ENCODE data around the gene CEP57. TPM values are rescaled to one million over a fixed set of nuclear protein-coding genes. Genes with fewer than 3 reads are reported as not detected.
"Not testable (repeated sequence)": the region's sequence is repeated elsewhere in the genome, so short reads cannot be mapped to it uniquely, and the experiment has no call there.

Gene CEP57
- total RNA-seq, 1 donor from 2014 or later = 33.8 TPM

GRCh38 chr11:95805869-95806268 is 15.6 kb downstream of the CEP57 start:
- H3K27me3 ChIP-seq = no peaks in the 10 kb centered on the region
- peaks cover 15% of the 10 kb centered on the region for H3K36me3 ChIP-seq
- DNase-seq (no peak), ATAC-seq (no peak)
- H3K4me3 ChIP-seq = no peak overlapping the region
- no peaks in the 10 kb centered on the region for H3K4me1 ChIP-seq
- TF ChIP-seq CTCF (IDR thresholded peaks at IDR 0.05) = no peak
- intact Hi-C loops (cut with DNase I) = no loop called here
- no peaks in the 10 kb centered on the region for H3K9me3 ChIP-seq
- no peak overlapping the region for H3K27ac ChIP-seq

DNA sequence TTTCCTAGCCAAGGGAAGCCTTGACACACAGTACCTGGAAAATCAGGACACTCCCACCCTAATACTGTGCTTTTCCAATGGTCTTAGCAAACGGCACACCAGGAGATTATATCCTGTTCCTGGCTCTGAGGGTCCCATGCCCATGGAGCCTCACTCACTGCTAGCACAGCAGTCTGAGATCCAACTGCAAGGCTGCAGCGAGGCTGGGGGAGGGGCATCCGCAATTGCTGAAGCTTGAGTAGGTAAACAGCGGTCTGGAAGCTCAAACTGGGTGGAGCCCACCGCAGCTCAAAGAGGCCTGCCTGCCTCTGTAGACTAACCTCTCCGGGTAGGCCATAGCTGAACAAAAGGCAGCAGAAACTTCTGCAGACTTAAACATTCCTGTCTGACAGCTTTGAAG is 16.2 kb downstream of the CEP57 start:
- peaks cover 14% of the 10 kb centered on the region for H3K36me3 ChIP-seq
- intact Hi-C loops (cut with DNase I); H3K4me3 ChIP-seq; DNase-seq; H3K27ac ChIP-seq; H3K4me1 ChIP-seq; H3K9me3 ChIP-seq; H3K27me3 ChIP-seq; ATAC-seq: not testable (repeated sequence)

- ATAC-seq; H3K27me3 ChIP-seq; DNase-seq; H3K4me3 ChIP-seq; intact Hi-C loops (cut with DNase I); H3K9me3 ChIP-seq; H3K4me1 ChIP-seq; H3K27ac ChIP-seq: not testable (repeated sequence)
- peaks cover 11% of the 10 kb centered on the region for H3K36me3 ChIP-seq
Measured at GRCh38 chr11:95811052-95811451, 20.8 kb downstream of the CEP57 start.

DNA sequence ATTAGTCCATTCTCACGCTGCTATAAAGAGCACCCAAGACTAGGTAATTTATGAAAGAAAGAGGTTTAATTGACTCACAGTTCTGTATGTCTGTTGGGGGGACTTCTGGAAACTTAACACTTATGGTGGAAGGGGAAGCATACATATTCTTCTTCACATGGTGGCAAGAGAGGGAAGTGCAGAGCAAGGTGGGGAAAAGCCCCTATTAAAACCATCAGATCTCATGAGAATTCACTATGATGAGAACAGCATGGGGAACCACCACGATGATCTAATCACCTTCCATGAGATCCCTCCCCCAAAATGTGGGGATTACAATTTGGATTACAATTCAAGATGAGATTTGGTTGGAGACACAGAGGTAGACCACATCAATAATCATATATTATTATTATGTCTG is 25.7 kb downstream of the CEP57 start:
- no peak for DNase-seq
- intact Hi-C loops (cut with DNase I) = no loop called here
- H3K4me3 ChIP-seq = no peak overlapping the region

GRCh38 chr11:95821640-95822039 is 31.3 kb downstream of the CEP57 start:
- DNase-seq (no peak), ATAC-seq (no peak)
- no peak for TF ChIP-seq CTCF (IDR thresholded peaks at IDR 0.05)
- intact Hi-C loops (cut with DNase I) = no loop called here
- Histone ChIP-seq H3K27ac (no peak overlapping the region), H3K9me3 (no peaks in the 10 kb centered on the region), H3K4me1 (no peaks in the 10 kb centered on the region), H3K36me3 (peaks cover 42% of the 10 kb centered on the region), H3K4me3 (no peak overlapping the region), H3K27me3 (no peaks in the 10 kb centered on the region)

More for the DNA sequence above, 25.7 kb downstream of the CEP57 start:
- ATAC-seq = no peak
- Histone ChIP-seq H3K4me1 (no peaks in the 10 kb centered on the region), H3K27me3 (no peaks in the 10 kb centered on the region), H3K9me3 (no peaks in the 10 kb centered on the region), H3K27ac (no peak overlapping the region), H3K36me3 (peaks cover 31% of the 10 kb centered on the region)
- TF ChIP-seq CTCF (IDR thresholded peaks at IDR 0.05) = no peak

DNA sequence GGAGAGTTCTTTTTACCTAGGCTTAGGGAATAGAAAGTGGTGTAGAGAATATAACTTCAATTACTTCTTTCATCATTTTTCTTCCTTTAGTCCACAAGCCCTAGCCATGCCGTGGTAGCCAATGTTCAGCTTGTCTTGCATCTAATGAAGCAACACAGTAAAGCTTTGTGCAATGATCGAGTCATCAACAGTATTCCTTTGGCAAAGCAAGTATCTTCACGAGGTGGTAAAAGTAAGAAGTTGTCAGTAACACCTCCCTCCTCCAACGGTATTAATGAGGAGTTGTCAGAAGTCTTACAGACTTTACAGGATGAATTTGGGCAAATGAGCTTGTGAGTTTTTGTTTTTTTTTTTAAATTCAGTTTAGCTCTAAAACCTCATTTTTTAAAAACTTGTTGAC is 37.4 kb downstream of the CEP57 start:
- Histone ChIP-seq H3K4me3 (no peak overlapping the region), H3K36me3 (peaks cover 57% of the 10 kb centered on the region), H3K27ac (no peak overlapping the region), H3K4me1 (no peaks in the 10 kb centered on the region), H3K9me3 (no peaks in the 10 kb centered on the region), H3K27me3 (no peaks in the 10 kb centered on the region)
- intact Hi-C loops (cut with DNase I) = no loop called here
- no peak for TF ChIP-seq CTCF (IDR thresholded peaks at IDR 0.05)
- DNase-seq = no peak
- no peak for ATAC-seq

GRCh38 chr11:95829580-95830259 is 39.4 kb downstream of the CEP57 start:
- H3K36me3 ChIP-seq = peaks cover 69% of the 10 kb centered on the region
- no peak overlapping the region for H3K27ac ChIP-seq
- no peaks in the 10 kb centered on the region for H3K9me3 ChIP-seq
- H3K4me1 ChIP-seq = no peaks in the 10 kb centered on the region
- no peak for ATAC-seq
- H3K27me3 ChIP-seq = no peaks in the 10 kb centered on the region
- intact Hi-C loops (cut with DNase I) = no loop called here
- no peak for DNase-seq
- TF ChIP-seq CTCF (IDR thresholded peaks at IDR 0.05) = no peak
- no peak overlapping the region for H3K4me3 ChIP-seq

All from upper lobe of right lung (tissue), 1 donor.